ENCODE measurements around the gene GGCX.
"Not testable (repeated sequence)": the region's sequence is repeated elsewhere in the genome, so short reads cannot be mapped to it uniquely, and the experiment has no call there.

GGCX gene

GRCh38 chr2:85575739-85576138 lies 14.4 kb upstream of the GGCX start:
- DNase-seq (ENCODE audit: low spot score), result no peak

DNA sequence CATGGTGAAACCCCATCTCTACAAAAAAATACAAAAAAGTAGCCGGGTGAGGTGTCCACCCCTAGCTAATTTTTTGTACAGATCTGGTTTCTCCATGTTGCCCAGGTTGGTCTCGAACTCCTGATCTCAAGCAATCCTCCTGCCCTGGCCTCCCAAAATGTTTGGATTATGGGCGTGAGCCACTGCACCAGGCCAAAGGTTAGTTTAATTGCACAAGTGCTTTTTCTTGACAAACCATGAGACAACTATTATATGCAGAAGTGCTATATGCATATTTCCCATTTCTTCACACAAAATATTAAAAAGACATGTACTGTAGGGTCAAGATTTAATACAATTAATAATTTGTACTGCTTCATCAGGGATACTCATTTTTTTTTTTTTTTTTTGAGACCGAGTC lies 5.0 kb upstream of the GGCX start:
- no peak for DNase-seq (ENCODE audit: low spot score)

GRCh38 chr2:85564144-85564563 lies 2.9 kb upstream of the GGCX start:
- no peak for DNase-seq (ENCODE audit: low spot score)

- DNase-seq (ENCODE audit: low spot score), result no peak
Measured at GRCh38 chr2:85560812-85561279, 447 bp downstream of the GGCX start.

DNA sequence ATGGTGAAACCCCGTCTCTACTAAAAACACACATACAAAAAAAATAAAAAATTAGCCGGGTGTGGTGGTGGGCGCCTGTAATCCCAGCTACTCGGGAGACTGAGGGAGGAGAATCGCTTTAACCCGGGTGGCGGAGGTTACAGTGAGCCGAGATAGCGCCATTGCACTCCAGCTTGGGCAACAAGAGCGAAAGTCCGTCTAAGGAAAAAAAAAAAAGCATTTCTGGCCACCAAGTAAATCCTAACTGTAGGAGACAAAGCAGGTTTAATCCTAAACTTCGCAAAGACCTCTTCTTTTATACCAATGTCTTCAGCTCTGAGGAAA lies 928 bp downstream of the GGCX start:
- DNase-seq (ENCODE audit: low spot score), result not testable (repeated sequence)

DNA sequence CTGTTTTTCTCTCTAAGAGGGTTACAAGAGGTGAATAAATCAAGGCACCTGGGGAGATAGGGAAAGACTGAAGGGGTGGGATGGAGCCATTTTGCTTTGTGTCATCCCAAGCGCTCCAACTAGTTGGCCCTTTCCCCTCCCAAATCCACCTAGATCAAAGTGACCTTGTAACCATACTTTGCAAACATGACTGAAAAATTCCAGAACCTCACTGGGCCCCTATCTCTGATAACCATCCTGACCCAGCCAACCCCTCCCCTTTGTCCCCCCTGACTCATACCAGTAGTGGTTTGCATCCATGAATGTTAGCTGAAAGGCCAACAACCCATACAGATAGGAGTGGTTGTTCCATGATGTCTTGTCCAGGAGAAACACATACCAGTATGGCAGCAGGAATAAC lies 3.1 kb downstream of the GGCX start:
- no peak for DNase-seq (ENCODE audit: low spot score)

GRCh38 chr2:85557130-85557529 lies 4.2 kb downstream of the GGCX start:
- DNase-seq (ENCODE audit: low spot score), result no peak

GRCh38 chr2:85554980-85555612 lies 6.2 kb downstream of the GGCX start:
- DNase-seq (ENCODE audit: low spot score), result no peak

GRCh38 chr2:85553184-85553583 lies 8.1 kb downstream of the GGCX start:
- DNase-seq (ENCODE audit: low spot score), result no peak

GRCh38 chr2:85551698-85552678 lies 9.3 kb downstream of the GGCX start:
- DNase-seq (ENCODE audit: low spot score), result peak; percentile 90

DNA sequence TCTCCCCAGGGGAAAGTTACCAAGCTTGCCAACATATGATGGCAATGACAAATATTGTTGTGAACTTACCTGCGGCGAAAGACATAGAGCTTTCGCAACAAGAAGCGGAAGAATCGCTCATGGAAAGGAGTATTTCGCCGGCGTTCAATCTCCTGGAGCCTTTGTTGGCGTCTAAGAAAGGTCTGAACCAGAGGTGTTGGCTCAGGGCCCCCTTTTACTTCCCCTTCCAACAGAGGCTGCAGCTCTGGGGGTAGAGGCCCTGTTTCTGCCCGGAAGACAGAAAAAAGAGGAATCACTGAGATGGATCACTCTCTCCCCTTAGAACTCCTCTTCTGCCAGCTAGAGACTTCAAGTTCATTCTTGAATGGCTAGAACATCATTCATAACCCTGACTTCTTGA lies 10.8 kb downstream of the GGCX start:
- peak; percentile 46 for DNase-seq (ENCODE audit: low spot score)

DNA sequence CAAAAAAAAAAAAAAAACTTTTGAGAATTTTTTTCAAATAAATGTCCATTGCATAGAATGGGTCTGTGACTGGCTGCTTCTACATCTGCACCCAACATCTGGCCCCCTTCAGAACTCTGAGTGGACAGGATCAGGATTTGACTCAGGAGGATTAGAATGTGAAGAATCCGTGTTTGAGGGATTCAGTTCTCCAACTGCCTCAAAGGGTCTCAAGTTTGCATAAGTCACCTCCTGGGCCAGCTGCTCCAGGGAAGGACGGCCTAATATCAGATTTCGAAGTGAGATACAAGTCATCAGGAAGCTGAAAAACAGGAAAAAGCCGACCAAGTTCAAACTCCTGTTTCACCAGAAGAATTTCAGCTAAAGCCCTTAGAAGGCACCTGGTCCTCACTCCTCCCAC lies 11.5 kb downstream of the GGCX start:
- no peak for DNase-seq (ENCODE audit: low spot score)

DNA sequence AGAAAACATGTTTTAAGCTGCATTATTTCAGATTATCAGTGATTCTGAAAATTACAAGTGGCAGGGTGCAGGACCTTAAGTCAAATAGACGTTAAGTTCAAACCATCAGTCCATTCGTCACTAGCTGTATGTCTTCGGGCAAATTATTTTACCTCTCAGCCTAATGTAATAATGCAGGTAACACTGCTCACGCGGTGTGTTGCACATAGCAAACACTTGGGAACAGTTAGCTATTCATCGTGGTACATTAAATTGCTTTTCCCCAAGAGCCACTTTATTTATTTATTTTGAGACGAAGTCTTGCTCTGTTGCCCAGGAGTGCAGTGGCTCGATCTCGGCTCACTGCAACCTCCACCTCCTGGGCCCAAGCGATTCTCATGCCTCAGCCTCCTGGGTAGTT lies 12.2 kb downstream of the GGCX start:
- DNase-seq (ENCODE audit: low spot score), result no peak

GRCh38 chr2:85548608-85548900 lies 12.7 kb downstream of the GGCX start:
- DNase-seq (ENCODE audit: low spot score), result no peak

- no peak for DNase-seq (ENCODE audit: low spot score)
Measured at GRCh38 chr2:85547859-85548607, 13.3 kb downstream of the GGCX start.

DNA sequence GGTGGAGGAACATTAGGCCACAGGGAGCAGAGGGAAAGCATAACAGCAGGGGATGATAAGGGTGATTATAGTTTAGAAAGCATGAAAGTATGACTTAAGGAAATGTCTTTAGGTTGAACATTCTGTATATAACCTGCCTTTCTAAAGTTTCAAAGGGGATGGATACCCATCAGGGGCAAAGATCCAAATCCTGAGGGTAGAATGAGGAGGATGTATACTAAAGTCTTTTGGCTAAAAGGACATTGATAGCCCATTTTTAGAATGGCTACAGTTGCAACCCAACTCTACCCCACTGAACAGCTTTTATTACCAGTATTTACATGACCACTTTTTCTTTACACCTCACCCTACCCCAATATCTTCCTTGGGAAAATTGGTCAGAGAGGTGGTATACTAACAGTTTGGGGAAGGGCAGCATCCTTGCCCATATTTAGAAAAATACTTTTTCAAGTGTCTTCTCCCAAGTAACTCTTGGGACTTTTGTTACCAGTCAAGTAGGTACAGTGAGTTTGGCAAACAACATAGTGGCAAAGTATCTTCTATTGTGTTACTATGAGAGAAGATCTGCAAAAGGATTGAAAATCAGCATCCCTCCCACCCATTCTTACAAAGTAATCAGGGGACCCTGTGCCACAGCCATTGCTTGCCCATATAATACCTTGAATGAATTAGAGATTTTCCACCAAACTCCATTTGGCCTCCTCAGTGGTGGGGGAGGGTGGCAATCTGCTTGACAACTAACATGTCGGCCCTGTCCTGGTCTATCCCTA lies 14.0 kb downstream of the GGCX start:
- DNase-seq (ENCODE audit: low spot score), result no peak

DNA sequence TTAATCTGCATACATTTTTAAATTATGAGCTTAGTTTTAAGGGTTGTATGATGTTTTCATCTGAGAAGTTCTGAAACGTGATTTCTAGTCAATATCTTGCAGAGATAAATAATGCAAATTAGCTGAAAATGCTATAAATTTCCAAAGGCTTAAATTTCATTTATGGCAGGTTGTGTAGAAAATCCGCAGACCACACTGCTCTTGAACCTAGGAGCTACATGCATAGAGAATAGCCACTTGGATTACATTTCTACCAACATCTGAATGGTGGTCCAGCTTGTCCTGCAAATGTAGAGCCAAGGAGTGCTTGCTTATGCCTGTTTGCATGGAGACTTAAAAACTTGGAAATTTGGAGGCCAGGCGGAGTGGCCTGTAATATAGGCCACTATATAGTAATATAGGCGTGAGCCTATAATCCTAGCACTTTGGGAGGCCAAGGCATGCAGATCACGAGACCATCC lies 15.5 kb downstream of the GGCX start:
- DNase-seq (ENCODE audit: low spot score), result no peak

DNA sequence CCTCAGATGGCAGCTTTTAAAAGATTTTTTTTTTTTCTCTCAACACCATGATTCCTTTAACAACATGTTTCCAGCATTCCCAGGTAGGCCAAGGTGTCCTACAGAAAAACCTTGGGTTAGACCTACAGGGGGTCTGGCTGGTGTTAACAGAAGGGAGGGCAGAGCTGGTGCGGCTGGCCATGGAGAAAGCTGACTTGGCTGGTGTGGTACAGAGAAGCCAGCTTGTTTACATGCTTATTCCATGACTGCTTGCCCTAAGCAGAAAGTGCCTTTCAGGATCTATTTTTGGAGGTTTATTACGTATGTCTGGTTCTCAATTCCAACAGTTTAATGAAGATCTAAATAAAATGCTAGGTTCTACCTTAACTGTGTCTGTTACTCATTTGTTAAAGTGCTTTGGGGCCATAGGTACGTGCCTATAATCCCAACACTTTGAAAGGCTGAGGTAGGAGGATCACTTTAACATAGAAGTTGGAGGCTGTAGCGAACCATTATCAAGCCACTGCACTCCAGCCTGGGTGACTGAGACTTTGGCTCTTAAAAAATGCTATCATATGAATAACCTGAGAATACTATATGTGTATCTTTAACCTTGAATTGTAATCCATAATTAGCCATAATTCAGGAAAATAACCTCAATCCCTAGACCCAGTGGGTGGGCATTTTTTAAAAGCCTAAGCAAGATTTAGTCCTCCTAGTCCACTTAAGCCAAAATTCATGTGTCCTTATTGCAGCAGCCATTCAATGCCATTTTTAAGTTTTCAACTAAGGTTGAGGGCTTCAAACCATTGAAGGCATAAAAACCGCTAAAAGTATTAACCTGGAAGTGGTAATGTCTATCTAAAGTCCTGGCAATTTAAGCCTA lies 16.1 kb downstream of the GGCX start:
- not testable (repeated sequence) for DNase-seq (ENCODE audit: low spot score)

DNA sequence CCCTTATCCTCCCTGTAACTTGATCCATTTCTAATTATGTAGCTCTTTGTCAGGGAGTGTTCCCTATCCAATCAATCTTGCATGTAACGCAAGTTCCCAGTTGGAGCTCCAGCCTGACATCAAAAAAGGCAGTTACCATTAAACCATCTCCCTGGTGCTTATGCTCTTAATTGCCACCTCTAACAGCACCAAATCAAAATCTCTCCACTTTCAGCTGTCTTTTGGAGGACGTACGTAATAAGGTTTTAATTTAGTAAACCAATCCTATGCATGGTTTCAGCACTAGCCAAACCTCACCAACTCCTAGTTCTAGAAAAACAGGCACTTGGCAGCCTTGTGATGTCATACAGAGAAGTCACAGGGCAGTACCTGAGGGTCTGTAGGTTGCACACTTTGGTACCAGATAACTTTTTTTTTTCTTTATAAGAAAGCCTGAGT lies 17.0 kb downstream of the GGCX start:
- not testable (repeated sequence) for DNase-seq (ENCODE audit: low spot score)

DNA sequence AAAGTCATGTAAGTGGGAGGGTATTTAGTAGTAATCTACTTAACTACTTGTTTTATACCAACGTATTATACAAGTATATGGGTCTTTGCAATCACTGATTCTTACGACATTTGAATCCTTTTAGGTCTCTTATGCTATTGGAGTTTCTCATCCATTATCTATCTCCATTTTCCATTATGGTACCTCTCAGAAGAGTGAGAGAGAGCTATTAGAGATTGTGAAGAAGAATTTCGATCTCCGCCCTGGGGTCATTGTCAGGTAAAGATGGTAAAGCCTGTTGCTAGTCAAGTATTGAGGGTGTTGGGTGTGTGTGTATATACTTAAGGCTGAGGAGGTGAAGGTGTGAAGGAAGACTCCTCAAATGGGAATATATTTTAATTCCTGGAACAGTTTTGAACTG lies 18.5 kb downstream of the GGCX start:
- DNase-seq (ENCODE audit: low spot score), result no peak

Measured in Ammon's horn (tissue), 1 donor.